ENCODE measurements around the gene CBX4.

Gene CBX4

DNA sequence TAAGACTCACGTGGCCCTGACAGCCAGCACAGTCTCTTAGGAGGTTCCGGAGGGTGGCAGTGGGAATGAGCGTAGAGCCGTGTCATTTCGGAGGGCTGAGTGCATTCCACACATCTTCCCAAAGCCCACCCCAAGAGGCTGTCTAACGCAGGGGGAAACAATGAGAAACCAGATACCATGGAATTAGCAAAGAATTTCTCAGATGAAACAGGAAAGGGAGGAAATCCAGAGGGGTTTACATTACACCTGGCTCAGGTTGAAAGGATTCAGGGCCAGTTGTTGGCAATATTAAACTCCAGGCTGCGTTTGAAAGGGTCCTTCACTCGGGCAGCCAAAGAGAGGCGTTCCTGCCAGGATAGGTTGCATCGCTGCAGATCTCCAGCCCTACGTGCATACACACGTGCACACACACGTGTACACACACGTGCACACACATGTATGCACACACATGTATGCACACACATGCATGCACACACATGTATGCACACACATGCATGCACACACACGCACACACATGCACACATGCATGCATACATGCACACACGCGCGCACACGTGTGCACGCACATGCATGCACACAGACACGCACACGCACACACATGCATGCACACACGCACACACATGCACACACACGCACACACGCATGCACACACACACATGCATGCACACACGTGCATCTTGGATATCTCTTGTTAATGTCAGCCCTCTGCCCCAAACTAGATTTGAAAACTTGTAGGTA, 12.2 kb downstream of the CBX4 start:
- FAIRE-seq: no peak

DNA sequence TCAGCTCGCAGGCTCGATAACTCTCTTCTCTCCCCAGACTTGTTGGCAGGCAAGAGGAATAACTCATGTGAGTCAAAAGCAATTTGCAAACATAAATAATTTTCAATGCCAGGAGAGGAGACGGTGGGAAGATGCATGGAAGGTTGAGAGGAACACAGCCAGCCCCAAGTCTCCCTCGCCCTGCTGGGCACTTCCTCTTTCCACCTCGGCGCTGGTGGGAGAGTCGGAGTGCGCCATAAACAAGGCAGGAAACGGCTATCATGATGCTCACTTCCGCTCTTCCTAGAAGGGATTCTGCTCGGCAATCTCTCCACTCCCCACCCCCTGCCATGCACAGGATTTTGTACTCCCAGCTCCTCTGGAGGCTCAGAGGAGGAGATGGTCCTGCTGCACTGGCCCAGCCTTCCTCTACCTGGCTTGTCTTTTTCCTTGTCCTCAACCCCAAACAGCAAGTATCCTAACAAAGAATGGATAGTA, 13.0 kb downstream of the CBX4 start:
- FAIRE-seq: no peak

DNA sequence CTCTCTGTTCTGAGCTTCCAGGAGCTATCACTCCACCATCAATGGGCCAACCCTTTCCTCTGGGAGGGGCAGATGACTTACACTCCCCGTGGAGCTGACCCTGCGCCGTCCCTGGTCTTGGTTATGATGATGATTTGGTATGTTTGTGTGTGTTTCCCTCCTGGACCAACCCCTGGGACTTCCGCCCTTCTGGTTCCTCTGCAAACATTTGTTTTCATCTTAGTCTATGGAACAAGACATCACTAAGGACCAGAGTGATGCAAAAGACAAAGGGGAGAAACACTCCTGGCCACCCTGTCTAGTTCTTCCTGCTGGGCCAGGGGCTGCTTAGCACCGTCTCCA, 13.7 kb downstream of the CBX4 start:
- FAIRE-seq: no peak

DNA sequence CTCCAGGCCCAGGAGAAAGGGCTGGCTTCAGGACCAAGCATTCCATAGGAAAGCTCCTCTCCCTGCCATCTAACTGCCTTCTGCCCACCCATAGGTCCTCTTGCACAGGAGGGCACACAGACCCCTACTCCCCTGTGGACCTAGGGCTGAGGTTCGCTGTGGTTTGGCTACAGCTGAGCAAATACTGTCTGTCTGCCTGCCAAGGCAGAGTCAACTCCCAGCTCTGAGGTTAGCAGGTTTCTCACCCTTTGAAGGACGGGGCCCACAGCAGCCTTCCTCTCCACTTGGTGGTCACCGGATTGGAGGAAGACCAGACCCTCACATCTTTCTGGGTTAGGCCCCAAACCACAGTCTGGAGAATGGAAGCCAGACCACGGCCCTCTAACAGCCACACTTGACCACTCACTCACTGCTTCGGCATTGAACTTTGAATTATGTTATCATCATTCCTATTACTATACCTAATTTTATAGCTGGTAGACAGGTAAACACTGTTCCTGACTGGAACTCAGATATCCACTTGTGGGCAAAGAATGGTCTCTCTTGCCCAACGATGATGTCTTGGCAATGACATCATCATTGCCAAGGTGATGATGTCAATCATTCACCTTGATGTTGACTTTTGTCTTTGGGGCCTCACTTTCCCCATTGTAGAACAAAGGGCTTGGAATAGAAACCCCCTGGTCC, 14.2 kb downstream of the CBX4 start:
- FAIRE-seq: no peak

DNA sequence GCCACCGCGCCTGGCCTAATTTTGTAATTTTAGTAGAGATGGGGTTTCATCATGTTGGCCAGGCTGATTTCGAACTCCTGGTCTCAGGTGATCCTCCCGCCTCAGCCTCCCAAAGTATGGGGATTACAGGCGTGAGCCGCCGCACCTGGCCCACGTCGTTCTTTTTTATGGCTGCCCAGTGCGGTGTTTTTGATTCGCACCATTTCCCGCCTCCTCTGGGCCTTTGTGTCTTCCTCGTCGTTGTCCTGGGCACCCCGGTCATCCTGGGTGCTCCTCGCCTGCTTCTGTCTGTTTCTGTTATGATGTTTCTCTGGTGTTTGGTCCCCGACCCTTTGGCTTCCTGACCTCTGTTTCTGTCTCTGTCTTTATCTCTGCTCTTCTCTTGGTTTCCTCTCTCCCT, 15.0 kb downstream of the CBX4 start:
- FAIRE-seq: no peak

DNA sequence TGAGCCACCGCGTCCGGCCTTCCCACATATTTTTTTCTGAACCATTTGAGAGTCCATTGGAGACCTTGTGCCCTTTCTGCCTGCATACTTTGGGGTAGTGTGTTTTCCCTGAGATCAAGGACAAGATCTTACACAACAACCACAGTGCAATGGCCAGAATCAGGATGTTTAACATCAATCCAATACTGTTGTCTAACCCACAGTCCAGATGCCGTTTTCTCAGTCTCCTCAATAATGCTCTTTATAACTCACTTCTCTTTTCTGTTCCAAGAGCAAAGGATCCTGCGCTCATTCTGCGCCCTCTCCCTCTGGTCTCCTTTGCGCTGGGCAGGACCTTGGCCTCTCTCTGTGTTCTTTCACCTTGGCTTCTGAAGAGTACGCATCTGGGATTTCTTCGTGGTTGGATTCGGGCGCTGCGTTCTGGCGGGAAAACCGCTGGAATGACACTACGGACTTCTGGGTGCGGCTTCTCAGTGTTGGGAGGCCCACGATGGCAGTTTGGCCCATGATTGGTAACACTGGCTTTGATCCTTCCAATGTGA, 16.6 kb downstream of the CBX4 start:
- no peak for FAIRE-seq

DNA sequence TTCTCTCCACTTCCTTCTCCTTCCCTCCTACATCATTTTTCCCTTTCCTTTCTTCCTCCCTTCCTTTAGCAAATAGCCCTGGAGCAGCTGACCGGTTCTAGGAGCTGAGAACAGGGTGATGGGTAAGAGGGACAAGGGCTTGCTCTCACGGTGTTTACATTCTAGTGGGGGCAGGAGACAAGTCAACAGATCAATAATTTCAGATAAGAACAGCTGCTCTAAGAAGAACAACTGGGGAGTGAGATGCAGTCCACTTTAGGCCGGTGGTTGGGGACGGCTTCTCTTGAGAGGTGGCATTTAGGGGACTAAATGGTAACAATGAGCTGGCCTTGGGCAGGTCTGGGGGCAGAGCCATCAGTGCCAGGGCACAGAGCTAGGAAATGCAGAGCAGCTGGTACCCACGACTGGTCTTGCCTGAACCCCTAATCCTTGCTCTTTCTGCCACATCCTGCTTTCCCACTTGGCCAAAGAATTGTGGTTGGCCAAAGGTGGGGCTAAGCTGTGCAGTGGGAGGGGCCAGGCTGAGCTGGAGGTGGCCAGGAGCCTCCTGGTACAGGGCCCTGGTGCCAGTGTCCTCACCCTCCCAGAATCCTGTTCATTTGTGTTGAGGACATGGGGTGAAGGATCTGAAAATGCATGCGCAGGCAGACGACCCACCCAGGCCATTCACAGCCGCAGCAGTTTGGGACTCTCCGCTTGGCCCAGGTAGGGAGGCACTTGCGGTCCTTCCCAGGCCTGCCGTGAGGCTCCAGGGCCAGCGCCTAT, 17.7 kb downstream of the CBX4 start:
- no peak for FAIRE-seq

DNA sequence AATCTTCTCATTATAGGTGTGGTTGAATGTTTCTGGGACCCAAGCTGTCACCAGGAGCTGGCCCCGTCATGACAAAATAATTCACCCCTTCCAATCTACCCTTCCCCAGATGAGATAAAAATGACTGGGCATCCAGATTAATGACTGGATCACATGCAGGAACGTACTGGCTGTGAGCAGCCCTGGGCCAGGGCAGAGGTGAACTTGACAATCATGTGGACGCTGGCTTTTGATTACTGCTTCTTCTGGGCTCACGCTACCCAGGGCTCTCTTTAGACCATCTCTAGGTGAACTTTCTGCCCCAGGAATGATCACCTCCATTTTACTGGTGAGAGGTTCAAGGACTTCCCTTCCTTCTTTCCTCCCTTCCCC, 18.3 kb downstream of the CBX4 start:
- FAIRE-seq: no peak

DNA sequence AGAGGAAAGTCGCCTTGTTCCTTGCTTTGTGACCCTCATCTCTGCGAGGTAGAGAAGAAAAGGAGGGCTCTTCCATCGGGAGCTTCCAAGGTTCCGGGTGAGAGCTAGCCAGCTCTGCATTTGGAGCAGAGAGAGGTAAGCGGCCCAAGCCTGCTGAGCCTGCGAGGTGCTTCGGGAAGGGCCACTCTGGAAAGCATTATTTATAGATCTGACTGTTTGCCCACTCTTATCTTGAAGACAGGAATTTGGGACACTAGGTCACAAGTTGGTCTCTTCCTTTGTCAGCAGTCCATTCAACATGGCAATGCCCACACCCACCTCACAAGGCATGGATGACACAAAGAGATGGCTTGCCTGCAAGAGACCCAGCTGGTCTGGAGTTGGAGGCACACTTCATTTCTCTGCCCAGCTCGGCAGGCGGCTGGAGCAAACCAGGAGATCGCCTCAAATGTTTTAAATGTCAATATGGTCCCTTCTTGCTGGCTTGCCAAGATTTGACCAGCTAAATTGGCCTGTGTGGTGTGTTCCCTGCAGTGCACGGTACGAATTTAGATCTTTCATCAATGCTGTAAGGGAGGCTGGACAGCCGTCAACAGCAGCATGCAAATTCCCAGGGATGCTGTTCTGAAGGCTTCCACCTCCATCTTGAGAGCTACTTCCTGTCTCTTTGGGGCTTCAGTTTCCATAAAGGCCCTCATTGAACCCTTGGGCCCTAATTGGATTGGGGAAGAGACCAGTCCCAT, 19.5 kb downstream of the CBX4 start:
- FAIRE-seq: no peak

DNA sequence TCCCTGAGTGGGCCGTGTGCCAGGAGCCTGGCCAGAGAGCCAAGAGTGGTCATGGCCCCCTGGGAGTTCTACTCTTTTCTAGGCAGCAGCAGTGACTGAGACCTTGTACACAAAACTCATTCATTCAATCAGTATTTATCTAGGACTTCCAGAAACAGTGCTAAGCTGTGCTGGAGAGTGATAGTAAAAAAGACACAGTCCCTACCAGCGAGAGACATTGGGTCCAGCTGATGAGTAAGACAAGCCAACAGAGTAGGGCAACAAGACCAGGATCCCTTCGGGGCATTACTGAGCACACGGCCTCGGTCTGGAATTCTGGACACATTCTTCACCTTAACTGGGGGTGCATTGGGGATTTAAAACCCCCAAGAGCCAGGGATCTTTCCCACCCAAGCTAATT, 20.2 kb downstream of the CBX4 start:
- FAIRE-seq: no peak

DNA sequence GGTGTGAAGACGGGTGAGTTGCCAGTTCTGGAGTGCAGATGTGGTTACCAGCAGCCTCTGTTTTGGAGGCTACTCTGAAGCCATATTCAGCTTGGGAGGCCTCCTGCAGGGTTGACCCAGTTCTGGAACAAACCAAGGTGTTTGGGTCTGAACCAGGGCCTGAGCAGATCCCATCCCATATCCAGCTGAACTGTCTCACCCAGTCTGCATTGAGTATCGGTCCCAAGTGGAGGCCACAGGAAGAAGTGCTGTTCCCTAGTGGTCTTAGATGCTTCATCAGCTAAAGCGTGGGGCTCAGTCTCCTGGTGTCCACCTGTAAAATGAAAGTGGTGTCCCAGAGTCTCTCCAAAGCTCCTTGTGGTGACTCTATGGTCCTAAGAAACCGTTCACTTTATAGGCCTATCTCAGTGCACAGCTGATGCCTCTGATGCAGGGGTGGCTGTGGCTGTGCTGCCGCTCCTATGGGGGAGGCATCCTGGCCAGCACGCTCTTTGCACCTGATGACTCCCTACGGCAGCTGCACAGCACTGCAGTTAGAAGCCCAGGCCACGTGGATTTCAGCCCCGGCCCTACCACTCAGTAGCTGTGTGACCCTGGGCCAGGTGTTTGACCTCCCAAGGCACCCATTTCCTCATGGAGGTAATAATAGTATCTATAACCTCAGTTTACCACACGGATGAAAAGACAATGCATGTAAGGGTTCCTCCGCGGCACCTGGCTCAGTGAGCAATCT, 21.0 kb downstream of the CBX4 start:
- FAIRE-seq: no peak

DNA sequence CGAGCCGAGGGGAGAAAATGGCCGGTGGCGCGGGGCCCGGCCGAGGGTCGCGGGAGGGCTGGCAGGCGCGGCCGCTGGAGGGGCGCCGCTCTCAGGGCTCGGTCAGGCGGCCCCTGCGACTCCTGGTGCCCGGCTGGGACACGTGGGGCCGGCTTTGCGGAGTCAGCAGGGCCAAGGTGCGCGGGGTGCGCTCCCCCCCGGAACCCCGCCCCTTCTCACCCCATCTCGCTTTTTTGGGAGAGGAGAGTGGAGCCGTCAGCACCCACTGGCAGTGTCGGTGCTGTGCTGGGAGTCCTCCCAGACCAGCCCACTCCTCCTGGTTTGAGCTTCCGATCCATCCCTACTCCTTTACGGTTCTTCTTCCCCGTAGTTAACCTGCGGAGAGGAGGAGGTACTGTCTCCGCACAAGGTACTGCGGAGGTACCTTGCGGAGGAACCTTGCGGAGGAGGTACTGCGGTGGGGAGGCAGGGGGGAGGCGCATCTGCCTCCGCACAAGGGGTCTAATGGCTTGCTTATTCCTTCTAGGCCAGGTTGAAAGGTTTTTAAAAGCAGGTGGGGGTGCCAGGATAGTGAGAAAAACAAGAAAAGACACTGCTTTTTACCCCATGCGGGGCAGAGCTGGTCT, 23.3 kb downstream of the CBX4 start:
- no peak for FAIRE-seq

DNA sequence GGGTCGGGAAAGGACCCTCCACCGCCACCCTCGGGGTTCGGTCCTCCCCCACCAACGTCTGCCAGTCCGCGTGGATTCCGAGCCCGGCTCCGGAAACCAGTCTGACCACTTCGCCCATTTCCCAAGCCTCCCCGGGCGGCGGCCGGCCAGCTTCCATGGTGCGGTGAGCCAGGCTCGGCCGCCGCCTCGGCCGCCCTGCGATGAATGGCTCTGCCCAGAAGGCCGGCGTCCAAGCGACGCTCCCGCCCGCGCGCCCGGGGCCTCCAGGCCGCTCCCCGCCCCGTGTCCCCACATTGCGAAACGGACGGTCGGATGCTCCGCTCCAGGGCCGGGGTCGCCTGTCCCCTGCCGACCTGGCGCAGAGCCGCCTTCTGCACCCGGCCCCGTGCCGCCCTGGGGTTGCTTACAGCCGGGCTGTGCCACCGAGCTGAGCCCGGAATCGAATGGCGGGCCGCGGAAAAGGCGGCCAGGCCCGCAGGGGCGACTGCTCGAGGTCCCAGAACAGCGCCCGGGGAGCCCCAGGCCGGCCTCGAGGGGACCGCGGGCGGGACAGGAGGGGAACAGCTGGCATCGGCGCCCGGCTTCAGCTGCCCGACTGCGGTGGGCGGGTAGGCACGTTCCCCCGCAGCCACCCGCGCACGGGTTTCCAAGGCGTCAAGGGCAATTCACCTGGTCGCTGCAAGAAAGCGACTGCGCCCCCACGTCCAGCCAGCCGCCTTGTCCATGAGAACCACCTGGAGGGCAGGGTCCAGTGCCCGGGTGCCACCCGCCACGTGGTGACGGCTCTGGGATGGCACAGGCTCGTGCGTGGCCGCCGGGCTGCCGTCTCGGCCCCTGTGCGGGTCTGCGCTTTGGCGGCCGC, 24.0 kb downstream of the CBX4 start:
- FAIRE-seq: no peak

DNA sequence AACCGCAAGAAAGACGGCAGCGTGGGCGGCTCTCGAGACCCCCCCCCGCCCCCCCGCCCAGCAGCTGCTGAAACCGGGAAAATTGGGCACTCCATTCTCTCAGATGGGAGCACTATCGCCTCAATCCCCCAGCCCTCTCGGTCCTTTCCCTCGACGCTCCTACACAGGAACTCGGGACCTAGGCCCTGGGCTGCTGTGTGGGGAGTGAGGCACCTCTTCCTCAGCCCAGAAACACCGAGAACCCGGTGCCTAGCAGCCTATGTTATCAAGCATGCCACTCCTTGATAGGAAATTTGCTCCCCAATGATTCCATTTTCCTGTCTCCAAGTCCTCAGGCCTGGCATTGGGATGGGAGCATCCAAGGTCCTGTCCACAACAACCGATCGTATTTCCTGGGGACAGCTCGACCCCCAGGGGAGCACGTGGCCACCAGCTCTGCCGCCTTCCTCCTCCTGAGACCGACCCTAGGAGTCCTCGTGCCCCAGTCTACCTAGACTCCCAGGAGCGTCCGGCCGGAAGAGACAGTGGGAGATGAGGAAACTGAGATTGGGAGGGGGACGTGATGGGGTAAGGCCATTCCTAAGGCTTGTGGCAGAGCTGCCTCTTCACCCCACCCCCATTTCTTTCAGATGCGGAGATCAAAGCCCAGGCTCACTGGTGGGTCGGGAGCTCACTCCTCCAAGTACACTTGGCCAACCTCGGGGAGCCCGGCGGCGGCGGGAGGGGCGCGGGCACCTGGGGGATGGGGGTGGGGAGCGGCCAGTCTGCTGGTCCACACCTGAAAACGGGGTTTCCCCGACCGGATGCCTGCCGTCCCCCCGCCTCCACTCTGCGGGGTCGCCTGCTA, 24.9 kb downstream of the CBX4 start:
- no peak for FAIRE-seq

DNA sequence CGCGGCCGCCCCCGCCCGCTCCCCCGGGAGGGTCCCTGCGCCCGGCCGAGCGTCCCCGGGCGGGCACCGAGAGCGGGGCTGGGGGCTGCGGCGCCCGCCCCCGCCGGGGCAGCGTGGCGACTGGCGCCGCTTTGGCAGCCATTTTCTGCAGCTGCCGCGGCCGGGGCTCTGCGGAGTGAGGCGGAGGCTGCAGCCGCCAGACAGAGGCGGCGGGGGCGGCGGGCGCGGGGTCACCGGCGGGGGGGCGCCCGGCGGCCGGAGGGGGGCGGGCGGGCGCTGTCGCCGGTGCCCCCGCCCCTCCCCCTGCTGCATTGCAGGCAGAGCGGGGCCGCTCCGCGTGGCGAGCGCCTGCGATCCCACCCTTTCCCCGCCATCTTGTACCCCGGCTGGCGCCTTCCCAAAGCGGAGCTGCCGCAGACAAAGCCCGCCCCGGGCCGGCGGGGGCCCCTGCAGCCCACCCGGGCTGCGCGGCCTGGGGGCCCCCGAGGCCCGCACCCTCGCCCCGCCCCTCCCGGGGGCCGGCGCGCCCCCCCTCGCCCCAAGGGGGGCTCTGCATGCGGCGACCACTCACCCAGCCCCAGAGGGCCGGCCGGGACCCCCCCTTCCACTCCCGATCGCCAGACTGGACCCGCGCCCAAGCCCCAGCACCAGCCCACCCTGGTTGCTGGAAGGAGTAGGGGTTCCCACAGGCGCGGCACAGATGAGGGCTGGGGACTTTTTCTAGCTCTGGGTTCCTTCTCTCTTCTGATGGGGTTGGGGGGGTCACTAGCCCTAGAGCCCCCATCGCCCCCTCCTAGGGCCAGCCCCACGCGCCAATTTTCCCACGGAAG, 25.7 kb downstream of the CBX4 start:
- no peak for FAIRE-seq

DNA sequence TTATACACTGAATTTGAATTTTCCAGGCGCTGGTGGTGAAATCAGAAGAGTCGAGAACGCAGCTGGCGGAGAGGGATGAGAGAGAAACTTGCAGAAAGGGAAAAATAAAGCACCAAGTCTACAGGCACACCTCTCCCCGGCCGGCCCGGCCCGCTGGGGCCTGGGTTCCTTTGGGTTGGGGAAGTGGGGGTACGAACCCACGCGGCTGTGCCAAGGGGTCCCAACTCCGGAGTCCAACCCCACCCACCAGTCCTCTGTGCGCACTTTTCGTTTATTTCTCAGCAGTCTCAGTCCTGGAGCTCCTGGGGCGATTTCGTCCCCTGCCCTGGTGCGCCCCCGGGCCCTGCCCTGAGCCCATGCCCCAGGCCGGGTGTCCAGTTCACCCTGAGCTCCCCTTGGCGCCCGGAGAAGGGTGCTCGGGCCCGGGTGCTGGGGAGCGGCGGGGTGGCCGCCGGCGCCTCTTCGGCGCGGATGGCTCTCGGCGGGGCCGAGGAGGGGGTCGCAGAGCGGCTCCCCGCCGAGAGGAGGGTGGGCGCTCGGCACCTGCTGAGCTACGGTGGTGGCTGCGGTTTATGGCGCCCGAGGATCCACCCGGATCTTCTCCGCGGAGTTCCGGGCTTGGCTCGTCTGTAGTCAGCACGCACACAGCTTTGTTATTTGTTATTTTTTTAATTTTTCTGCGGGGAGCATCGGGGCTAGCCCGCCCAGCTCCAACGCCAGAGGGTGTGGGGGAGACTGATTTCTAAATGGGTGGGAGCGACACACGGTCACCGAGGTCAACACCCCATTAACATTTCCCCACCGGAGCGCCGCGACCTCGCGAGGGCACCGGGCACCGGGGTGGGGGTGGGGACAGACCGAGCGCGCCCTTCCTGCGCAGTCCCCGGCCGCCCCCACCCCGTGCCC, 26.6 kb downstream of the CBX4 start:
- no peak for FAIRE-seq

DNA sequence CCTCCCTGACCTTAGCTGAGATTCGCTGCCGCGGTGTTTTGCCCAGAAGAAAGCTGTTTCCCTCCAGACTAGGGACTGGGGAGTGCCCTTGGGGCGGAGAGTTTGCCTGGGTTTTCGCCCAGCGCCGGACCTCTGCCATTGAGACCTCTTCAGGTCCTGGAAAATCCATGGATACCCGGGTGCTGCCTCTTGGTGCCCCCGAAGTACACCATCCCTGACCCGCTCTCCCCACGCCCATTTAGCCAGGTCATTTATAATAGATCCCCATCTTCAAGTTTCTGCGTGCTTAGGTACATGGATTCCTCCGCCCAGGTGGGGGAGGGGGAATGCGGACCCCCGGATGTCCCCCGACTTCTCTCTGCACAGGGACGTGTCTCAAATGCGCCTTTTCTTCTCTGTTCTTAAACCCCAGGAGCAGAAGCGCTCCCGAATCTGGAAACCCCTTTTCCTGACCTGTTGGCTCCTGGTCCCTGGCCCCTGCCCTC, 27.3 kb downstream of the CBX4 start:
- no peak for FAIRE-seq

Data from islet of Langerhans (tissue), 1 donor.